ENCODE data around the gene CORIN.

- TF ChIP-seq RCOR1 (IDR thresholded peaks at IDR 0.05; ENCODE audit: low read depth, low read length) (no peak), E2F6 (IDR thresholded peaks at IDR 0.05; ENCODE audit: borderline replicate concordance, low read depth) (no peak), RAD21 (conservative IDR thresholded peaks at IDR 0.05 in 1 of 2, IDR thresholded peaks at IDR 0.05 in 1 of 2) (no peak), CTCF (IDR thresholded peaks at IDR 0.05) (no peak), PHF8 (IDR thresholded peaks at IDR 0.05; ENCODE audit: borderline replicate concordance, low read depth) (no peak), POLR2A (IDR thresholded peaks at IDR 0.05; ENCODE audit: low read length) (no peak), RARB (CRISPR knock-in tag; IDR thresholded peaks at IDR 0.05) (no peak), TFCP2L1 (CRISPR knock-in tag; IDR thresholded peaks at IDR 0.05) (no peak), EP300 (IDR thresholded peaks at IDR 0.05) (no peak), MAX (IDR thresholded peaks at IDR 0.05) (no peak), HOXA7 (CRISPR knock-in tag; IDR thresholded peaks at IDR 0.05) (no peak), ELK1 (IDR thresholded peaks at IDR 0.05; ENCODE audit: low read depth, low read length) (no peak), BHLHE40 (IDR thresholded peaks at IDR 0.05; ENCODE audit: low read depth, low read length) (no peak)
Measured at GRCh38 chr4:47848041-47848440, 10.2 kb upstream of the CORIN start.
